ENCODE measurements around the gene MRI1. TPM values are rescaled to one million over a fixed set of nuclear protein-coding genes. Genes with fewer than 3 reads are reported as not detected.

MRI1 gene
- total and polyA plus RNA-seq, 2 experiments from 2014 or later = 16.5 to 39.7 TPM

GRCh38 chr19:13804830-13805683, 40.7 kb downstream of the MRI1 start:
- WGBS, 2 experiments (ENCODE audit: low coverage in 1 of 2, low lambda C conversion rate in 2 of 2, missing lambda C conversion rate in 2 of 2) = 87 to 88% methylated on average over 34 to 35 of the region's 35 CpGs
- H3K36me3 ChIP-seq (ENCODE audit: low read depth) = peaks cover 5% of the 10 kb centered on the region; the same call in 1 of the 2 replicates
- H3K4me1 ChIP-seq (ENCODE audit: insufficient read depth) = no peaks in the 10 kb centered on the region
- no peak overlapping the region for H2AFZ ChIP-seq
- no peak for TF ChIP-seq EZH2 (IDR thresholded peaks at IDR 0.05; ENCODE audit: insufficient read depth, poor library complexity, severe bottlenecking)
- H4K20me1 ChIP-seq (ENCODE audit: insufficient read depth) = no peaks in the 10 kb centered on the region
- no peak overlapping the region for H3K4me3 ChIP-seq
- H3K9ac ChIP-seq = no peak overlapping the region
- H3F3A ChIP-seq (ENCODE audit: insufficient read depth) = no peaks in the 10 kb centered on the region
- H3K9me3 ChIP-seq (ENCODE audit: low read depth) = no peaks in the 10 kb centered on the region
- no peak overlapping the region for H3K27ac ChIP-seq
- H3K4me2 ChIP-seq (ENCODE audit: unreplicated experiment) = no peak overlapping the region
- H3K9me2 ChIP-seq (ENCODE audit: insufficient read depth) = no peaks in the 10 kb centered on the region
- DNase-seq = no peak
- no peaks in the 10 kb centered on the region for H3K27me3 ChIP-seq (replicated peaks; ENCODE audit: insufficient read depth)
- H3K79me2 ChIP-seq (ENCODE audit: insufficient read depth) = no peaks in the 10 kb centered on the region; the same call in 1 of the 2 replicates
- in situ Hi-C loops (cut with MboI) = no loop called here

- H3K9me3 ChIP-seq (ENCODE audit: low read depth) = no peaks in the 10 kb centered on the region
- H2AFZ ChIP-seq = no peak overlapping the region
- H3K4me2 ChIP-seq (ENCODE audit: unreplicated experiment) = no peak overlapping the region
- H3K79me2 ChIP-seq (ENCODE audit: insufficient read depth) = no peaks in the 10 kb centered on the region
- H3K36me3 ChIP-seq (ENCODE audit: low read depth) = peaks cover 5% of the 10 kb centered on the region; the same call in 1 of the 2 replicates
- in situ Hi-C loops (cut with MboI) = no loop called here
- H3K27me3 ChIP-seq (replicated peaks; ENCODE audit: insufficient read depth) = no peaks in the 10 kb centered on the region
- WGBS, 2 experiments (ENCODE audit: low coverage in 1 of 2, low lambda C conversion rate in 2 of 2, missing lambda C conversion rate in 2 of 2) = 96 to 97% methylated on average over 3 of the region's 3 CpGs
- H4K20me1 ChIP-seq (ENCODE audit: insufficient read depth) = no peaks in the 10 kb centered on the region
- TF ChIP-seq EZH2phosphoT487 (IDR thresholded peaks at IDR 0.05; ENCODE audit: insufficient read depth, low read depth) (no peak), EZH2 (IDR thresholded peaks at IDR 0.05; ENCODE audit: insufficient read depth, poor library complexity, severe bottlenecking) (no peak)
- H3F3A ChIP-seq (ENCODE audit: insufficient read depth) = no peaks in the 10 kb centered on the region
- H3K9me2 ChIP-seq (ENCODE audit: insufficient read depth) = no peaks in the 10 kb centered on the region
- no peak overlapping the region for H3K27ac ChIP-seq
- no peak overlapping the region for H3K9ac ChIP-seq
- H3K4me1 ChIP-seq (ENCODE audit: insufficient read depth) = no peaks in the 10 kb centered on the region
- no peak for DNase-seq
- no peak overlapping the region for H3K4me3 ChIP-seq
Measured at GRCh38 chr19:13806728-13807127, 42.4 kb downstream of the MRI1 start.

GRCh38 chr19:13807421-13808021, 43.2 kb downstream of the MRI1 start:
- no peaks in the 10 kb centered on the region for H3K9me3 ChIP-seq (ENCODE audit: low read depth)
- H3K79me2 ChIP-seq (ENCODE audit: insufficient read depth) = no peaks in the 10 kb centered on the region
- H3K36me3 ChIP-seq (ENCODE audit: low read depth) = peaks cover 5% of the 10 kb centered on the region; the same call in 1 of the 2 replicates
- no peaks in the 10 kb centered on the region for H3F3A ChIP-seq (ENCODE audit: insufficient read depth)
- TF ChIP-seq EZH2phosphoT487 (IDR thresholded peaks at IDR 0.05; ENCODE audit: insufficient read depth, low read depth) = no peak
- TF ChIP-seq EZH2 (IDR thresholded peaks at IDR 0.05; ENCODE audit: insufficient read depth, poor library complexity, severe bottlenecking) = no peak
- H3K4me3 ChIP-seq = no peak overlapping the region
- in situ Hi-C loops (cut with MboI) = no loop called here
- no peak for DNase-seq
- H3K4me1 ChIP-seq (ENCODE audit: insufficient read depth) = no peaks in the 10 kb centered on the region
- H4K20me1 ChIP-seq (ENCODE audit: insufficient read depth) = no peaks in the 10 kb centered on the region
- no peaks in the 10 kb centered on the region for H3K27me3 ChIP-seq (replicated peaks; ENCODE audit: insufficient read depth)
- no peaks in the 10 kb centered on the region for H3K9me2 ChIP-seq (ENCODE audit: insufficient read depth)
- no peak overlapping the region for H3K9ac ChIP-seq
- no peak overlapping the region for H3K27ac ChIP-seq
- WGBS, 2 experiments (ENCODE audit: low coverage in 1 of 2, low lambda C conversion rate in 2 of 2, missing lambda C conversion rate in 2 of 2) = 96 to 100% methylated on average over 3 of the region's 3 CpGs
- H2AFZ ChIP-seq = no peak overlapping the region
- H3K4me2 ChIP-seq (ENCODE audit: unreplicated experiment) = no peak overlapping the region

- no peak overlapping the region for H3K4me2 ChIP-seq (ENCODE audit: unreplicated experiment)
- H3K27me3 ChIP-seq (replicated peaks; ENCODE audit: insufficient read depth) = no peaks in the 10 kb centered on the region
- no peaks in the 10 kb centered on the region for H4K20me1 ChIP-seq (ENCODE audit: insufficient read depth)
- H3K4me1 ChIP-seq (ENCODE audit: insufficient read depth) = no peaks in the 10 kb centered on the region
- no peak for TF ChIP-seq EZH2 (IDR thresholded peaks at IDR 0.05; ENCODE audit: insufficient read depth, poor library complexity, severe bottlenecking)
- no peak for TF ChIP-seq EZH2phosphoT487 (IDR thresholded peaks at IDR 0.05; ENCODE audit: insufficient read depth, low read depth)
- DNase-seq = no peak
- H3K27ac ChIP-seq = no peak overlapping the region
- H2AFZ ChIP-seq = no peak overlapping the region
- no peaks in the 10 kb centered on the region for H3K79me2 ChIP-seq (ENCODE audit: insufficient read depth)
- H3K9me2 ChIP-seq (ENCODE audit: insufficient read depth) = no peaks in the 10 kb centered on the region
- H3K9me3 ChIP-seq (ENCODE audit: low read depth) = no peaks in the 10 kb centered on the region
- no peak overlapping the region for H3K4me3 ChIP-seq
- no peaks in the 10 kb centered on the region for H3F3A ChIP-seq (ENCODE audit: insufficient read depth)
- peaks cover 5% of the 10 kb centered on the region; the same call in 1 of the 2 replicates for H3K36me3 ChIP-seq (ENCODE audit: low read depth)
- H3K9ac ChIP-seq = no peak overlapping the region
- in situ Hi-C loops (cut with MboI) = no loop called here
- 95% methylated on average over 18 to 34 of the region's 34 CpGs for WGBS, 2 experiments (ENCODE audit: low coverage in 1 of 2, low lambda C conversion rate in 2 of 2, missing lambda C conversion rate in 2 of 2)
Measured at GRCh38 chr19:13808856-13809255, 44.5 kb downstream of the MRI1 start.

All from GM23248 (cell line).